IPS DF 6.9 (cell line): Measurements from ENCODE around the gene CBR1.

Source experiments
- DNase-seq: peaks from one replicate; pipeline ENCODE4 v3.0.0-alpha.2; 2013; ENCODE audit warnings: low read depth, low spot score
- H3K27ac ChIP-seq: one replicate; pipeline ENCODE4 v1.5.1; 2013; ENCODE audit warnings: low read length, control low read depth
- H3K27me3 ChIP-seq: 2 replicates; pipeline ENCODE4 v1.6.1; 2013; ENCODE audit warnings: mild to moderate bottlenecking, low read length; ENCODE audit not compliant: control insufficient read depth, insufficient read depth
- H3K36me3 ChIP-seq: 2 replicates; pipeline ENCODE4 v1.6.1; 2013; ENCODE audit warnings: low read length; ENCODE audit not compliant: control insufficient read depth, insufficient read depth
- H3K4me1 ChIP-seq: 2 replicates; pipeline ENCODE4 v1.6.1; 2013; ENCODE audit warnings: low read length; ENCODE audit not compliant: control insufficient read depth, insufficient read depth
- H3K4me3 ChIP-seq: 2 replicates; pipeline ENCODE4 v1.5.1; 2013; ENCODE audit warnings: mild to moderate bottlenecking, low read length
- H3K9me3 ChIP-seq: 2 replicates; pipeline ENCODE4 v1.6.1; 2013; ENCODE audit warnings: low read length, inconsistent platforms; ENCODE audit not compliant: control insufficient read depth, insufficient read depth
- WGBS: extraction: QIAGEN DNeasy Blood & Tissue Kit; methylation state at CpG from one replicate; pipeline ENCODE4 v1.1.7; 2013; ENCODE audit warnings: mixed read lengths, missing lambda C conversion rate; ENCODE audit not compliant: insufficient read length, insufficient coverage; 5-methylcytosine and 5-hydroxymethylcytosine counted together

Gene CBR1

DNA sequence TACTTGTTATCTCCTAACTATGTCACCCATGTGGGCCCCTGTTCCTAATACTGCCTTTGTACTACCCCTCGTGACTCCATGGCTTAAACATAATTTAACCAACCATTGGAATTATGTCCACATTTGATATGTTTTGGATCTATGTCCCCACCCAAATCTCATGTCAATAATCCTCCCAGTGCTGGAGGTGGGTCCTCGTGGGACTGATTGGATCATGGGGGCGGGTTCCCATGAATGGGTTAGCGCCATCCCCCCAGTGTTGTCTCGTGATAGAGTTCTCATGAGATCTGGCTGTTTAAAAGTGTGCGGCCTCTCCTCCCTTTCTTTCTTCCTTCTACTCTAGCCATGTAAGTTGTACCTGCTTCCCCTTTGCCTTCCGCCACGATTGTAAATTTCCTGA, 9.8 kb downstream of the CBR1 start:
- Histone ChIP-seq H3K4me1 (no peaks in the 10 kb centered on the region), H3K27me3 (no peaks in the 10 kb centered on the region), H3K27ac (no peak overlapping the region), H3K9me3 (no peaks in the 10 kb centered on the region), H3K4me3 (no peak overlapping the region), H3K36me3 (no peaks in the 10 kb centered on the region)
- WGBS = no CpG with 5 or more reads among the region's 8 CpGs
- no peak for DNase-seq

DNA sequence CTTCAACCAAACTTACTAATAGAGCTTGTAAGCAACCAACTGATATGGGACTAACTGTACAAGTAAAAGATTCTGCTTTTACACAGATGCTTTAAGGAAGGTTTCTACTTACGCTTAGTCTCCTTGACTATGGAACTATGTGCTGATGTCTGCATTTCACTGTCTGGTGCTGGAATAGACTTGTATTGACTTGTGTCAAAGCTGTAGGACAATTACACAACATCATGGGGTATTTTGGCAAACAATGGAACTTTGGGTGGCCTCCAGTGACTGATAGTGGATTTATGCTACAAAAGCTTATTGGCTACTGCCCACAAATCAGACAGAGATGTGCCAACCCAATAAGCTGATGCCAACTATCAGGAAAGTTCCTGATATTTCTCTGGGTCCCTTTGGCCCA, 10.6 kb downstream of the CBR1 start:
- H3K4me1 ChIP-seq = no peaks in the 10 kb centered on the region
- H3K36me3 ChIP-seq = no peaks in the 10 kb centered on the region
- H3K27ac ChIP-seq = no peak overlapping the region
- H3K4me3 ChIP-seq = no peak overlapping the region
- WGBS = no CpG with 5 or more reads among the region's 1 CpG
- DNase-seq = no peak
- no peaks in the 10 kb centered on the region for H3K9me3 ChIP-seq
- H3K27me3 ChIP-seq = no peaks in the 10 kb centered on the region

DNA sequence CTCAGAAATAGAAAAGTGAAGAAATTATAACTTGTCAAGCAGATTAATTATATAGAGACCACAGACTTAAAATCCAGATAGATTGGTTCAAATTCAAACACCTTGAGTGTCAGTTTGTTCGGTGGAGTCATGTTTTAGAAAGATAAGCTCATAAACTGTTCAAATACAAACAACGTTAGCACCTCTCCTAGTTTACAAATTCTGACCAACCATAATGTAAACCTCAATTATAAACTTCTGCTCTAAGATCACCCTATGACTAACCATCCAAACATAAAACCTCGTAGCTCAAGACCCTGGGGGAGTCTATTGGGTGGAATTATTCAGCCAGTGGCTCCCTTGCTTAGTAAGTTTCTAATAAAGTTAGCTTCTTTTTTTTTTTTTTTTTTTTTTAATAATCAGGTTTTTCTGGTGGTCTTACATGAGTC, 12.4 kb downstream of the CBR1 start:
- Histone ChIP-seq H3K36me3 (no peaks in the 10 kb centered on the region), H3K4me1 (no peaks in the 10 kb centered on the region), H3K27ac (no peak overlapping the region), H3K9me3 (no peaks in the 10 kb centered on the region), H3K27me3 (no peaks in the 10 kb centered on the region), H3K4me3 (no peak overlapping the region)
- no CpG with 5 or more reads among the region's 3 CpGs for WGBS
- DNase-seq = no peak

DNA sequence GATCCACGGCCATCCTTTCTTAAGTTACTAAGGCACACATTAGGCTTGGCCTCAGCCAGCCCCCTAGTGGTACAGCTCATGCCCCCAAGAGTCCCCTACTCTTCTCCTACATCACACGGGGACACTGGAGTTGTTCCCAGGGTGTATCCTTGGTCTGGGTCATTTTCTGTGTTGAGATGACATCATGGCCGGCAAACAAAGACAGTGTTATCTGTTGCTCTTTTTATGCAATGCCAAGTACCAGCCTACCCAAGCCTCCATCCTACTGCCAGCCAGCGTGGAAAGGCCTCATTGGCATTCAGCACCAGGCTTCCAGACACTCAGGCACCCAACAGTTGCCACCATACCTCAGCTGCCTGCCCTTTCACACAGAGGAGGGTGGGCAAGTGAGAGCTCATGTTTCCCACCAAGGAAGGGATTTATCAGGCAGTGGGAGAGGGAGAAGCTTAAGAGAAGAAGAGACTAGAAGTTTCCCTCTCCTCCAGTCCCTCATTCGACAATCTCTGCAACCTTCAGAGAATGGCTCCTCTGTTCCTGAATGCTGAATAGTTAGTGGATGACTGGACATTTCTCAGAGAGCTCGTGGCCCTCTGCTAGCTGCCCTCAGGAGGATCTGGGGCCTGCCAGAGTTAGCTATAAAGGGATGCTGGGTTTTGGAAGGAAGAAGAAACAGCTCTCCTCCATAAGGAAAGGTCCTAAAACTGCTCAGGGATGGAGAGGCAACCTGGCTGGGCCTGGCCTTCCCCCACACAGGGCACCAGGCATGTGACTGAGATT, 17.7 kb downstream of the CBR1 start:
- H3K4me3 ChIP-seq = no peak overlapping the region
- no CpG with 5 or more reads among the region's 6 CpGs for WGBS
- no peaks in the 10 kb centered on the region for H3K36me3 ChIP-seq
- H3K4me1 ChIP-seq = peaks cover 2% of the 10 kb centered on the region
- H3K27me3 ChIP-seq = no peaks in the 10 kb centered on the region
- no peak for DNase-seq
- no peak overlapping the region for H3K27ac ChIP-seq
- H3K9me3 ChIP-seq = no peaks in the 10 kb centered on the region

GRCh38 chr21:36089946-36090345, 20.1 kb downstream of the CBR1 start:
- no peaks in the 10 kb centered on the region for H3K27me3 ChIP-seq
- H3K36me3 ChIP-seq = no peaks in the 10 kb centered on the region
- DNase-seq = no peak
- no peak overlapping the region for H3K4me3 ChIP-seq
- peaks cover 5% of the 10 kb centered on the region for H3K9me3 ChIP-seq
- WGBS = no CpG with 5 or more reads among the region's 3 CpGs
- no peak overlapping the region for H3K27ac ChIP-seq
- H3K4me1 ChIP-seq = peaks cover 2% of the 10 kb centered on the region

DNA sequence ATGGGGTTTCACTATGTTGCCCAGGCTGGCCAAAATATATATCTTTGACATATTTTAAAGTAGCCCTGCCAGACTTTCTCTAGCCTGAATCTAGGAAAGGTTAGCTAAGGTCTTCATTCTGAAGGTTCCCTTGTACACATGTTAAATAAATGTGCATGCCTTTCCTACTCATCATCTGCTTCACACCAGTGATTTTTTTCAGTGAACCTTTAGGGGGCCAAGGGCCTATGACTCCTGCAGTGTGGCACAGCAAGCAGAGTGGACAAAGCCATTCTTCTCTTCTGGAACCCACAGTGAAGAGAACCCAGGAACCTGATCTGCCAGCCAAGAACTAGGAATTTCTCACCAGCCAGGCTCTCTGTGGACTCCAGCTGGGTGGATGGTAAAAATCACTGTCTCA, 22.9 kb downstream of the CBR1 start:
- H3K4me3 ChIP-seq = no peak overlapping the region
- peaks cover 5% of the 10 kb centered on the region for H3K9me3 ChIP-seq

DNA sequence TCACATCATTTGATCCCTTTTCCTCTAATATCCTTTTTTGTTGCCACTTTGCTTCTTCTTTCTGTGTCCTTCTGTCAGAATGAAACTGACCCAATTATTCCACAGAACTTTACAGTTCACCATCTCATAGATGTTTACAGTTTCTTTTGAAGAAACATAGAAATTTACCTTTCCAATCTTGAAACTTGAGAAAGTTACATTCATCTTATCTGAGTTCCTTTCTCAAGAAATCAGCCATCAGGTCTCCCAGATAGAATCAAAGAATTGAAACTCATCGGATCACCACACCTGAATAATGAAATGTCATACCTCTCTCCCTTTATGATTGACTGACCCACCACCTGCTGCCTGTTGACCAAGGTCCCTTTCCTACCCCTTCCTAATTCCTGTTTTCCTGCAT, 23.7 kb downstream of the CBR1 start:
- Histone ChIP-seq H3K4me1 (peaks cover 3% of the 10 kb centered on the region; the same call in 1 of the 2 replicates), H3K9me3 (peaks cover 5% of the 10 kb centered on the region), H3K27ac (no peak overlapping the region), H3K36me3 (no peaks in the 10 kb centered on the region), H3K27me3 (no peaks in the 10 kb centered on the region), H3K4me3 (no peak overlapping the region)
- no peak for DNase-seq
- WGBS = no CpG with 5 or more reads among the region's 1 CpG

More for the DNA sequence above, 22.9 kb downstream of the CBR1 start:
- Histone ChIP-seq H3K27me3 (no peaks in the 10 kb centered on the region), H3K36me3 (no peaks in the 10 kb centered on the region), H3K4me1 (peaks cover 1% of the 10 kb centered on the region; the same call in 1 of the 2 replicates), H3K27ac (no peak overlapping the region)
- DNase-seq = no peak

DNA sequence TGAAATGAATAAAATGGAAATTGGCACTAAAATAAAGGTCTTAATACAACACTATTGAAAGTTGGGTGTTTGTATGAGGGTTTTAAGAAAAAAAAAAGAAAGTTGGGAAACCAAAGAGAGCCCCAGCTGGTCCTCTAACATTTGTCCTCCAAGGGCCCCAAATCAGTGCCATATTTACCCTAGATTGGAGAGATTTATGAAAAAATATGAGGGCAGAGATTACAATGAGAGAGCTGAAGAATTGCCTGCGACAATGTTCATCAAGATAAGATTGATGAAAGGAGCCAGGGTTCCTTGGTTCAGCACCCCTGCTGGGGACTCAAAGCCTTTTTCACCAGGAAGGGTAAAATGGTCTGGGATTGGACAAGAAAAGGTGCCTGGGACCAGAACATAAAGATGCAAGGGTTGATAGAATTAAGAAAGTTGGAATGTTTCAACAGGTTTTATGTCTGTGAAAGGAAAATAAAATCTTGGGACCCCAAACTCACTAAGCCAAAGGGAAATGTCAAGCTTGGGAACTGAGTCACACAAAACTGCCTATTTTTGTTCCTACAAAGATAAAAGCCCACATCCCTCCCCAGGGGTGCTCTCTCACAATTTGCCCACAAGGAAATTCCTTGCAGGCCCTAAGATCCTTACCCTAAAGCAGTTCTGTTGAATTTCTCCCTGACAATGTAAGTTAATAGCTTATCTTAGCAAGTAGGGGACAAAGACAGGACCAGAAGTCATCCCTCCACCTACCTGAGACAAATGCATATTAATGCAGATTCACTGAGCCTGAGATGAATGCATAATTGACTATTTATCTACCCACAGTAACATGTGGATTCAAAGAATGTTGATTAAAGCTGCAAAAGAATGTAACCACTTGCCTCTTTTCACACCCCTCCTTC, 26.8 kb downstream of the CBR1 start:
- H3K27ac ChIP-seq = peak overlapping the region; percentile 33
- WGBS = no CpG with 5 or more reads among the region's 1 CpG
- H3K27me3 ChIP-seq = no peaks in the 10 kb centered on the region
- no peaks in the 10 kb centered on the region for H3K36me3 ChIP-seq
- H3K9me3 ChIP-seq = peaks cover 5% of the 10 kb centered on the region
- peak; percentile 66 for DNase-seq
- H3K4me1 ChIP-seq = peaks cover 6% of the 10 kb centered on the region; the same call in 1 of the 2 replicates
- H3K4me3 ChIP-seq = no peak overlapping the region

DNA sequence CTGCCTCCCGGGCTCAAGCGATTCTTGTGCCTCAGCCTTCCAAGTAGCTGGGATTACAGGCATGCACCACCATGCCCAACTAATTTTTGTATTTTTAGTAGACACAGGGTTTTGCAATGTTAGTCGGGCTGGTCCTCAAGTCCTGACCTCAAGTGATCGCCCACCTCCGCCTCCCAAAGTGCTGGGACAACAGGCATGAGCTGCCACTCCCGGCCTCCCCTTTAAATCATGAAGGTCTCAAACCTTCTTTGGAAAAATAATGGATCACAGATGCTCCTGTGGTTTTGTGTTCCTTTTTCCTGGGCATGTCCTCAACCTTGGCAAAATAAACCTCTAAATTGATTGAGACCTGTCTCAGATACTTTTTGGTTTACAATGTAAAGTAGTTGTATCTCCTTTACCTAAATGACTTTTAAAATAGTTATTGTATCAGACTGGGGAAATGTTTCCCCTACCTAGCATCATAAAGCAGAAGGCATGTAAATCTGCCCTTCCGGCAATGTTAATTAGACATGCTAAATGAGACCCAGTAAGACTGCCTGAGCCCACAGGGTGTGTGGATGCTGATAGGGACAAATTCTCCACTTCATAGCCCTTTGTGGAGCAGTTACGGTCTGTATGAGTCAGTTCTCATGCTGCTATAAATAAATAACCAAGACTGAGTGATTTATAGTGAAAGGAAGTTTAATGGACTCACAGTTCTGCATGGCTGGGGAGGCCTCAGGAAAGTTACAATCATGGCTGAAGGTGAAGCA, 27.8 kb downstream of the CBR1 start:
- no peak for DNase-seq
- WGBS = no CpG with 5 or more reads among the region's 8 CpGs
- H3K27me3 ChIP-seq = no peaks in the 10 kb centered on the region
- no peak overlapping the region for H3K4me3 ChIP-seq
- peak overlapping the region; percentile 100 for H3K27ac ChIP-seq
- H3K9me3 ChIP-seq = peaks cover 5% of the 10 kb centered on the region
- H3K36me3 ChIP-seq = no peaks in the 10 kb centered on the region
- H3K4me1 ChIP-seq = peaks cover 6% of the 10 kb centered on the region; the same call in 1 of the 2 replicates

GRCh38 chr21:36098182-36098532, 28.3 kb downstream of the CBR1 start:
- WGBS = no CpG with 5 or more reads among the region's 2 CpGs
- Histone ChIP-seq H3K27ac (peak overlapping the region; percentile 100), H3K27me3 (no peaks in the 10 kb centered on the region), H3K4me3 (no peak overlapping the region), H3K36me3 (no peaks in the 10 kb centered on the region), H3K9me3 (peaks cover 2% of the 10 kb centered on the region), H3K4me1 (peaks cover 6% of the 10 kb centered on the region; the same call in 1 of the 2 replicates)
- DNase-seq = no peak
